Measurements from ENCODE around the gene TESK1. TPM values are rescaled to one million over a fixed set of nuclear protein-coding genes. Genes with fewer than 3 reads are reported as not detected.

The TESK1 gene
- total RNA-seq, 1 donor from 2014 or later = 6.6 TPM

- H3K27me3 ChIP-seq (ENCODE audit: control insufficient read depth, insufficient read depth, low read length) = no peaks in the 10 kb centered on the region
- DNase-seq (ENCODE audit: low read depth) (no peak), FAIRE-seq (no peak)
- H3K4me3 ChIP-seq (ENCODE audit: low read depth, low read length) = no peak overlapping the region
- TF ChIP-seq, protein P1, sequence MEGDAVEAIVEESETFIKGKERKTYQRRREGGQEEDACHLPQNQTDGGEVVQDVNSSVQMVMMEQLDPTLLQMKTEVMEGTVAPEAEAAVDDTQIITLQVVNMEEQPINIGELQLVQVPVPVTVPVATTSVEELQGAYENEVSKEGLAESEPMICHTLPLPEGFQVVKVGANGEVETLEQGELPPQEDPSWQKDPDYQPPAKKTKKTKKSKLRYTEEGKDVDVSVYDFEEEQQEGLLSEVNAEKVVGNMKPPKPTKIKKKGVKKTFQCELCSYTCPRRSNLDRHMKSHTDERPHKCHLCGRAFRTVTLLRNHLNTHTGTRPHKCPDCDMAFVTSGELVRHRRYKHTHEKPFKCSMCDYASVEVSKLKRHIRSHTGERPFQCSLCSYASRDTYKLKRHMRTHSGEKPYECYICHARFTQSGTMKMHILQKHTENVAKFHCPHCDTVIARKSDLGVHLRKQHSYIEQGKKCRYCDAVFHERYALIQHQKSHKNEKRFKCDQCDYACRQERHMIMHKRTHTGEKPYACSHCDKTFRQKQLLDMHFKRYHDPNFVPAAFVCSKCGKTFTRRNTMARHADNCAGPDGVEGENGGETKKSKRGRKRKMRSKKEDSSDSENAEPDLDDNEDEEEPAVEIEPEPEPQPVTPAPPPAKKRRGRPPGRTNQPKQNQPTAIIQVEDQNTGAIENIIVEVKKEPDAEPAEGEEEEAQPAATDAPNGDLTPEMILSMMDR (IDR thresholded peaks at IDR 0.05; ENCODE audit: insufficient read depth, low read length, severe bottlenecking) = no peak
- peaks cover 8% of the 10 kb centered on the region for H3K36me3 ChIP-seq (ENCODE audit: control insufficient read depth, insufficient read depth, low read length)
These were observed 40.4 kb upstream of the TESK1 start for GRCh38 chr9:35564658-35565061.

DNA sequence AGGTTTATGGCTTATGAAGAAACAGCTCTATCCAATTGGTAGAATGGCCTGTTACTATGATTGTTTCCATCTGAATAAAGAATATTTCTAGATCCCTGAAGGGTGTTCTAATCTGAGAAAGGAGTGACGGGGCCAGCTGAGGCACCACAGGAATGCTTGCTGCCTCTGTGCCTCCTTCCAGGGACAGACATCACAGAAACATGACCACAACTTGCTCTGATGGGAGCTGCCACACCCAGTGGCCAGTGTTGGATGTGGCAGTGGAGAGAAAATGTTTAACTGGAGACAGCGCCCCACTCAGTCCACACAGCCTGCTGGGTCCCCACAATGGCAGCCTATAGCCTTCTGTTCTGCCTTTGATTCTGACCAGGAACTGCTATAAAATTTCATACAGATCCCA is 38.6 kb upstream of the TESK1 start:
- TF ChIP-seq, protein P1 (IDR thresholded peaks at IDR 0.05; ENCODE audit: insufficient read depth, low read length, severe bottlenecking) = no peak
- no peak for DNase-seq (ENCODE audit: low read depth)
- Histone ChIP-seq H3K4me3 (ENCODE audit: low read depth, low read length) (no peak overlapping the region), H3K36me3 (ENCODE audit: control insufficient read depth, insufficient read depth, low read length) (peaks cover under 1% of the 10 kb centered on the region), H3K27me3 (ENCODE audit: control insufficient read depth, insufficient read depth, low read length) (no peaks in the 10 kb centered on the region)
- FAIRE-seq = no peak

GRCh38 chr9:35568196-35568595 is 36.9 kb upstream of the TESK1 start:
- FAIRE-seq = no peak
- TF ChIP-seq, protein P1 (IDR thresholded peaks at IDR 0.05; ENCODE audit: insufficient read depth, low read length, severe bottlenecking) = no peak

GRCh38 chr9:35569206-35569605 is 35.9 kb upstream of the TESK1 start:
- no peak for DNase-seq (ENCODE audit: low read depth)
- no peak overlapping the region for H3K4me3 ChIP-seq (ENCODE audit: low read depth, low read length)
- no peaks in the 10 kb centered on the region for H3K36me3 ChIP-seq (ENCODE audit: control insufficient read depth, insufficient read depth, low read length)
- TF ChIP-seq, protein P1 (IDR thresholded peaks at IDR 0.05; ENCODE audit: insufficient read depth, low read length, severe bottlenecking) = no peak
- no peak for FAIRE-seq
- H3K27me3 ChIP-seq (ENCODE audit: control insufficient read depth, insufficient read depth, low read length) = no peaks in the 10 kb centered on the region

More at GRCh38 chr9:35568196-35568595, 36.9 kb upstream of the TESK1 start:
- DNase-seq (ENCODE audit: low read depth) = no peak
- Histone ChIP-seq H3K36me3 (ENCODE audit: control insufficient read depth, insufficient read depth, low read length) (no peaks in the 10 kb centered on the region), H3K27me3 (ENCODE audit: control insufficient read depth, insufficient read depth, low read length) (no peaks in the 10 kb centered on the region), H3K4me3 (ENCODE audit: low read depth, low read length) (no peak overlapping the region)

DNA sequence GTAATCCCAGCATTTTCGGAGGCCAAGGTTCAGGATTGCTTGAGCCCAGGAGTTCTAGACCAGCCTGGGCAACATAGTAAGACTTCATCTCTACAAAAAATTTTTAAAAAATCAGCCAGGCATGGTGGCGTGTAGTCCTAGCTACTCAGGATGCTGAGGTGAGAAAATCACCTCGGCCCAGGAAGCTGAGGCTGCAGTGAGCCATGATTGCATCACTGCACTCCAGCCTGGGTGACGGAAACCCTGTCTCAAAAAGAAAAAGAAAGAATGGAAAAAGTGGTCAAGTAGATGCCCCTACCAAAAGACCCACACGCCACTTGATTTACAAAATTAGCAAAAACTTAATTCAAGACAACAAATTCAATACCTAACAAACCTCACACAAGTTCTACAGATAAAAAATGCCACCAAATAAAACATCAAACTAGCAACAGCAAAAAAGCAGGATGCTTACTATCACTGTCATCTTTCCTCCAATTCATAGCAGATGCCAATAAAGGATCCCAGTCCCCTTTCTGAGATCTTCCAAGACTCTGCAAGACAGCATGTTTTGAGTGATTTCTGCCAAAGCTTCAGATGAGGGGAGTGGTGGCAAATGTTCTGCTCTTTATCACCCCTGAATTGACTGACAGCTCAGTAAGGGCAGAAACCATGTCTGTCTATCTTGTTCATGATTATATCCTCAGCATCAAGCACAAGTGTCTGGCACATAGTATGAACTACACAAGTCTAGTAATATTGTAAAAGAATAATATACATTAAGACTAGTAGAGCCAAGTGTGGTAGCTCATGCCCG is 34.2 kb upstream of the TESK1 start:
- TF ChIP-seq, protein P1 (IDR thresholded peaks at IDR 0.05; ENCODE audit: insufficient read depth, low read length, severe bottlenecking) = no peak
- Histone ChIP-seq H3K4me3 (ENCODE audit: low read depth, low read length) (no peak overlapping the region), H3K27me3 (ENCODE audit: control insufficient read depth, insufficient read depth, low read length) (no peaks in the 10 kb centered on the region), H3K36me3 (ENCODE audit: control insufficient read depth, insufficient read depth, low read length) (no peaks in the 10 kb centered on the region)
- DNase-seq (ENCODE audit: low read depth) = no peak
- no peak for FAIRE-seq
